Naive thymus-derived CD4-positive, alpha-beta T cell (primary cell): Measurements from ENCODE around the gene GORASP1. TPM values are rescaled to one million over a fixed set of nuclear protein-coding genes. Genes with fewer than 3 reads are reported as not detected.
"Not testable (repeated sequence)": the region's sequence is repeated elsewhere in the genome, so short reads cannot be mapped to it uniquely, and the experiment has no call there.

ENCODE experiments used
- ATAC-seq: fragments of 150-1000 bp; cut with Tn5 transposase; 2 replicates; pipeline ENCODE4 v1.10.0; 2021; ENCODE audit warnings: mild to moderate bottlenecking, moderate library complexity
- CTCF ChIA-PET: fragments of 350-600 bp; sonication (Branson Sonifier 250); formaldehyde crosslinking; loops from one replicate; lab custom pipeline; 2021; ENCODE audit warnings: antibody characterized with exemption; lab: Charles Lee
- POLR2A ChIA-PET: fragments of 350-600 bp; sonication (Branson Sonifier 250); formaldehyde crosslinking; loops from one replicate; lab custom pipeline; 2021; ENCODE audit warnings: antibody characterized with exemption, inconsistent platforms; lab: Charles Lee
- DNase-seq, 9 donors: peaks; one replicate each; pipeline versions ENCODE4 v3.0.0 to v3.0.0-alpha.2; 2020 to 2022; ENCODE audit warnings: mixed read lengths in 1 of 9
- H3K27ac ChIP-seq: one replicate; pipeline ENCODE4 v1.7.0; 2013; ENCODE audit warnings: mild to moderate bottlenecking, low read depth, low read length, moderate library complexity
- H3K27me3 ChIP-seq, 2 donors: one replicate each; pipeline ENCODE4 v1.7.0; 2013; ENCODE audit warnings: low read length in 2 of 2, mild to moderate bottlenecking in 2 of 2, moderate library complexity in 2 of 2; ENCODE audit not compliant: control insufficient read depth in 2 of 2, insufficient read depth in 2 of 2
- H3K36me3 ChIP-seq, 3 experiments: 1 replicate in 2 of 3; 2 replicates in 1 of 3; pipeline ENCODE4 v1.7.0; 2013; ENCODE audit warnings: low read length in 3 of 3, mild to moderate bottlenecking in 3 of 3, moderate library complexity in 1 of 3; ENCODE audit not compliant: insufficient read depth in 3 of 3, control insufficient read depth in 2 of 3
- H3K4me1 ChIP-seq, 2 donors: one replicate each; pipeline ENCODE4 v1.7.0; 2013; ENCODE audit warnings: low read length in 2 of 2, mild to moderate bottlenecking in 2 of 2, moderate library complexity in 1 of 2; ENCODE audit not compliant: control insufficient read depth in 2 of 2, insufficient read depth in 2 of 2
- H3K4me3 ChIP-seq: 2 replicates; pipeline ENCODE4 v1.7.0; 2013; ENCODE audit warnings: mild to moderate bottlenecking, low read length
- H3K9me3 ChIP-seq, 3 experiments: 1 replicate in 2 of 3; 2 replicates in 1 of 3; pipeline ENCODE4 v1.7.0; 2013; ENCODE audit warnings: low read length in 3 of 3; ENCODE audit not compliant: control insufficient read depth in 2 of 3
- H3K27ac Mint-ChIP-seq, 9 donors: one replicate each; pipeline ENCODE4 v1.8.0; 2020 to 2022; ENCODE audit warnings: mixed read lengths in 9 of 9, mild to moderate bottlenecking in 8 of 9, moderate library complexity in 5 of 9, inconsistent platforms in 2 of 9
- H3K27me3 Mint-ChIP-seq, 5 donors: one replicate each; pipeline ENCODE4 v1.8.0; 2021 to 2022; ENCODE audit warnings: mixed read lengths in 5 of 5, mild to moderate bottlenecking in 1 of 5
- H3K36me3 Mint-ChIP-seq, 5 donors: one replicate each; pipeline ENCODE4 v1.8.0; 2020 to 2022; ENCODE audit warnings: mixed read lengths in 5 of 5, mild to moderate bottlenecking in 3 of 5, inconsistent platforms in 1 of 5
- H3K4me1 Mint-ChIP-seq, 7 donors: one replicate each; pipeline ENCODE4 v1.8.0; 2020 to 2022; ENCODE audit warnings: mixed read lengths in 7 of 7, mild to moderate bottlenecking in 3 of 7, inconsistent platforms in 1 of 7
- H3K4me3 Mint-ChIP-seq, 10 donors: one replicate each; pipeline ENCODE4 v1.8.0; 2020 to 2022; ENCODE audit warnings: mild to moderate bottlenecking in 10 of 10, mixed read lengths in 10 of 10, moderate library complexity in 6 of 10, inconsistent platforms in 2 of 10
- H3K9me3 Mint-ChIP-seq, 11 donors: one replicate each; pipeline ENCODE4 v1.8.0; 2020 to 2022; ENCODE audit warnings: mixed read lengths in 11 of 11, mild to moderate bottlenecking in 4 of 11, inconsistent platforms in 1 of 11, moderate library complexity in 1 of 11
- intact Hi-C, 2 donors: fragments of 100-400 bp; cut with micrococcal nuclease; formaldehyde crosslinking; loops; one replicate each; pipeline ENCODE4 v1.15.1; 2023
- polyA plus RNA-seq, 2 donors: library from polyadenylated mRNA; unstranded; fragments of 300-500 nt; fragmentation: Illumina TruSeq; gene quantifications; one replicate each; pipeline ENCODE4 v1.2.3, GENCODE V29; 2021
- total RNA-seq, 6 experiments: library from RNA in 5 of 6; stranded (reverse) in 5 of 6; gene quantifications; 1 replicate in 5 of 6; 2 replicates in 1 of 6; pipeline ENCODE4 v1.2.3 and lab custom pipeline; 2021 to 2026

The GORASP1 gene
- total and polyA plus RNA-seq, 7 experiments from 2014 or later, result 14.8 to 58.5 (median 43.5) TPM

GRCh38 chr3:39062180-39062579 is 45.2 kb downstream of the GORASP1 start:
- peak overlapping the region in 3 of 9 donors; percentile 14 to 66 (median 53) for H3K27ac Mint-ChIP-seq
- no peaks in the 10 kb centered on the region for H3K27me3 Mint-ChIP-seq
- ChIA-PET CTCF (no interaction called here), POLR2A (no interaction called here)
- H3K9me3 Mint-ChIP-seq, result peaks cover 0 to 6% (median 0%) of the 10 kb centered on the region in 11 donors
- no peak overlapping the region for H3K4me3 Mint-ChIP-seq
- intact Hi-C loops, result no loop called here
- H3K4me1 Mint-ChIP-seq, result peaks cover 14 to 62% (median 48%) of the 10 kb centered on the region in 7 donors
- no peak overlapping the region for H3K27ac ChIP-seq
- no peaks in the 10 kb centered on the region for H3K27me3 ChIP-seq
- no peak overlapping the region for H3K4me3 ChIP-seq
- H3K36me3 ChIP-seq, result peaks cover 4 to 12% (median 6%) of the 10 kb centered on the region in 3 experiments
- DNase-seq (no peak), ATAC-seq (no peak)
- peaks cover 0 to 3% of the 10 kb centered on the region in 2 donors for H3K4me1 ChIP-seq
- peaks cover under 1 to 53% (median 22%) of the 10 kb centered on the region in 5 donors for H3K36me3 Mint-ChIP-seq
- H3K9me3 ChIP-seq, result no peaks in the 10 kb centered on the region

GRCh38 chr3:39061228-39061627 is 46.2 kb downstream of the GORASP1 start:
- intact Hi-C loops, CTCF ChIA-PET: not testable (repeated sequence)
- H3K27ac Mint-ChIP-seq, result peak overlapping the region in 1 of 9 donors; percentile 34

GRCh38 chr3:39056151-39056550 is 51.3 kb downstream of the GORASP1 start:
- H3K27me3 ChIP-seq, result no peaks in the 10 kb centered on the region
- no peak for DNase-seq
- H3K36me3 ChIP-seq, result peaks cover 0 to 4% (median 0%) of the 10 kb centered on the region in 3 experiments
- peaks cover 29 to 81% (median 70%) of the 10 kb centered on the region in 7 donors for H3K4me1 Mint-ChIP-seq
- no peaks in the 10 kb centered on the region for H3K27me3 Mint-ChIP-seq
- peaks cover 0 to 23% (median 15%) of the 10 kb centered on the region in 5 donors for H3K36me3 Mint-ChIP-seq
- H3K9me3 ChIP-seq, result no peaks in the 10 kb centered on the region
- H3K9me3 Mint-ChIP-seq, result peaks cover 0 to 2% (median 0%) of the 10 kb centered on the region in 11 donors
- ATAC-seq, result no peak
- H3K4me1 ChIP-seq, result peaks cover 5 to 7% of the 10 kb centered on the region in 2 donors
- no peak overlapping the region for H3K27ac ChIP-seq
- intact Hi-C loops, result loop anchor here (10.0 kb wide), 2 partner anchors 921 to 1469 kb away; partner anchors contain the start of genes ACAA1 (in 1 of the 2), MYD88 (in 1 of the 2) and ZNF621 (in 1 of the 2)
- H3K27ac Mint-ChIP-seq, result peak overlapping the region in 3 of 9 donors; percentile 9 to 48 (median 11)
- no peak overlapping the region for H3K4me3 ChIP-seq
- CTCF ChIA-PET, result no interaction called here
- POLR2A ChIA-PET, result interaction anchor here (1.3 kb wide), 1 partner anchor 52 kb away, joined by 3 read pairs; no protein-coding TSS in a partner anchor
- peak overlapping the region in 1 of 10 donors; percentile 32 for H3K4me3 Mint-ChIP-seq

More at GRCh38 chr3:39061228-39061627, 46.2 kb downstream of the GORASP1 start:
- ATAC-seq, H3K4me1 ChIP-seq, H3K27ac ChIP-seq, H3K4me3 ChIP-seq, H3K9me3 Mint-ChIP-seq, H3K4me3 Mint-ChIP-seq, H3K27me3 ChIP-seq, H3K9me3 ChIP-seq, H3K27me3 Mint-ChIP-seq, POLR2A ChIA-PET, H3K36me3 ChIP-seq, DNase-seq: not testable (repeated sequence)
- H3K36me3 Mint-ChIP-seq, result peaks cover 0 to 46% (median 23%) of the 10 kb centered on the region in 5 donors
- peaks cover 19 to 71% (median 58%) of the 10 kb centered on the region in 7 donors for H3K4me1 Mint-ChIP-seq

DNA sequence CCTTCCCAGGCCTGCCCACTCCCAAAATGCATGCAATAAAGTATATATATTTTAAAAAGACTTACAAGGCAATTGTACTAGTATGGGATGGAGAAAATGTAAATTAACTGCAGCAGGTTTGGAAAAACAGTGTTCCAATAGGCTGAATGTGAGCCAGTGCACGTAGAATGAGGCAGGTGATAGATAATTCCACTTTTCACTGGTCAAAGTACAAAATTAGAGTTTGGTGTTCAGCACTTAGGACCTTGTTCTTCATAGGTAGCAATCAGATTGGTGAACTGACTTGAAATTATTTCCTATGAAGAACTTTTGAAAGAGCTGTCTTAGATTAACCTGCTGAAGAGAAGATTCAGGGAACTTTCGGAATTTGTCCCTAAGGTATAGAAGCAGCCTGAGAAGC is 53.7 kb downstream of the GORASP1 start:
- H3K36me3 Mint-ChIP-seq, result peaks cover 0 to 14% (median 6%) of the 10 kb centered on the region in 5 donors
- no peak overlapping the region for H3K4me3 ChIP-seq
- POLR2A ChIA-PET, result no interaction called here
- H3K4me3 Mint-ChIP-seq, result peak overlapping the region in 6 of 10 donors; percentile 51 to 99 (median 81)
- peaks cover 10 to 16% of the 10 kb centered on the region in 2 donors for H3K4me1 ChIP-seq
- DNase-seq (no peak), ATAC-seq (no peak)
- H3K36me3 ChIP-seq, result peaks cover 0 to 4% (median 0%) of the 10 kb centered on the region in 3 experiments
- H3K4me1 Mint-ChIP-seq, result peaks cover 32 to 85% (median 79%) of the 10 kb centered on the region in 7 donors
- intact Hi-C loops, result loop anchor here (2.0 to 10.0 kb wide), 8 partner anchors 23 to 1471 kb away; partner anchors contain the start of genes ACAA1 (in 1 of the 2), DLEC1 (in 1 of the 2), MYD88 (in 1 of the 2) and RPL14 (in 1 of the 2)
- CTCF ChIA-PET, result no interaction called here
- H3K9me3 ChIP-seq, result no peaks in the 10 kb centered on the region
- no peaks in the 10 kb centered on the region for H3K27me3 ChIP-seq
- no peak overlapping the region for H3K27ac ChIP-seq
- H3K9me3 Mint-ChIP-seq, result no peaks in the 10 kb centered on the region
- no peaks in the 10 kb centered on the region for H3K27me3 Mint-ChIP-seq
- peak overlapping the region in 2 of 9 donors; percentile 100 for H3K27ac Mint-ChIP-seq

DNA sequence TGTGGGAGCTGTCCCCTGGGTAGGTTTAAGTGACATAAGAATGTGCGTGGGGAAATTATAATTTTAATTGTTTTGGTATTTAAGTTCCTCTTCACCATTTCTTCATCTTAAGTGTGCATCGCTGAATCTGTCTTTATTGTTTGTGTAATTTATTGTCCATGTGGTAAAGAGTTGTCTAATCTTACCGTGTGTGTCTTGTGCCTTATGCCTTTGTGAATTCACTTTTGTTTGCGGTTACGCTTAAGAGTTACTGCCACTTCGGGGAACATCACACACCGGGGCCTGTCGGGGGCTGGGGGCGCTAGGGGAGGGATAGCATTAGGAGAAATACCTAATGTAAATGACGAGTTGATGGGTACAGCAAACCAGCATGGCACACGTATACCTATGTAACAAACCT is 54.8 kb downstream of the GORASP1 start:
- Mint-ChIP-seq H3K27ac (peak overlapping the region; percentile 95 to 100 (median 99)), H3K4me3 (peak overlapping the region; percentile 91 to 99 (median 99)), H3K27me3 (no peaks in the 10 kb centered on the region), H3K9me3 (no peaks in the 10 kb centered on the region), H3K4me1 (peaks cover 32 to 79% (median 76%) of the 10 kb centered on the region in 7 donors), H3K36me3 (peaks cover 0 to 11% (median 5%) of the 10 kb centered on the region in 5 donors)
- intact Hi-C loops, result loop anchor here (1.0 to 10.0 kb wide), 10 partner anchors 22 to 1472 kb away; partner anchors contain the start of genes ACAA1 (in 1 of the 2), DLEC1 (in 1 of the 2), MYD88 (in 1 of the 2) and RPL14 (in 1 of the 2)
- peak overlapping the region; percentile 98 for H3K27ac ChIP-seq
- peak overlapping the region; percentile 80 for H3K4me3 ChIP-seq
- ATAC-seq (no peak), DNase-seq (peak in 1 of 9 donors; percentile 15)
- ChIA-PET POLR2A (interaction anchor here (0.6 to 0.8 kb wide), 2 partner anchors 126 to 354 kb away, joined by 3 read pairs; partner anchors contain the start of gene RPSA), CTCF (no interaction called here)
- H3K36me3 ChIP-seq, result peaks cover 0 to 4% (median 0%) of the 10 kb centered on the region in 3 experiments
- no peaks in the 10 kb centered on the region for H3K27me3 ChIP-seq
- H3K4me1 ChIP-seq, result peaks cover 7 to 16% of the 10 kb centered on the region in 2 donors
- no peaks in the 10 kb centered on the region for H3K9me3 ChIP-seq

DNA sequence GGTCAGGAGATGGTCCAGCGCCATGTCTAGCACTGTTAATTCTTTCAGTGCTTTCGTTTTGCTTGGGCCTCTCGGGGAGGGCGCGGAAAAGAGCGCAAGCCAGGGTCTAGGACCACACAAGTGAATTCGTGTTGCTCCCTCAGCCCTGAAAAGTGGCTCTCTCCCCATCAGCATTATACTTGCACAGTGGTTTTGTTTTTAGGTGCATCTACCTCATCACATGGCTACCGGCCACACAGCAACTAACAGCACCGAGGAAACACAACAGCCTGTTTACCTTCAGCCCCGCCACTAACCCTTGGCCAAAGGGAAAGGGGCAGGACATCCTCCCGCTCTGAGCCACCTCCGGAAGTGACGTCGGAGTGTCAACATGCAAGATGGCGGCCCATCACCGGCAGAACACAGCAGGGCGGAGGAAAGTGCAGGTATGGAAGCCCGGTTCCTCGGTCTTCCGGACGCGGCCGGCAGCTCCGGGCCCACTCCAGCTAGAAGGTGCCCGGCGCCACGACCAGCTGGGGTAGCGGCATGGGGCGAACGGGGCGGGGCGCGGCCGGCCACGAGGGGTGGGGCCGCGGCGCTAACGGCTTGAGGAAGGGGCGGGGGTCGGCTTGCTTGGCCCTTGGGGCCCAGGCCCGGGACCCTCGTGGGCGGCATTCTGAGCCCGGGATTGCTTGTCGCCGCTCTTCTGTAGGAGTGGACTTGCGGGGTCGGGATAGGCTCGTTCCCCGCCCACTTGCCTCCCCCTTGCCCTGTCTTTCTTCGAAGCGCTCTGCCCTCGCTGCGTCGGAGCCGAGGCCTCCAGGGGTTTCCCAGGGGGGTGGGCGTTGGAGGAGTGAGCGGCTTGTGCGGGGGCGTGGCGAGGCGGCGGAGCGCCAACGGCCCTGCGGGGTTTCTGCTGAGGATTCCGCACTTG is 55.5 kb downstream of the GORASP1 start, which contains the start of the genes SCN11A and WDR48:
Gene SCN11A, minus strand, starts transcription at position 296 of the 913 bp plus-strand sequence. CDS start 101,582 bp downstream, outside the sequence.
Gene WDR48, plus strand, starts transcription at position 368 of the 913 bp plus-strand sequence. Its CDS starts 10 bp downstream, at position 378.
- peak within 1 kb of the TSS; percentile 98 for H3K27ac ChIP-seq
- POLR2A ChIA-PET, result interaction anchor here (0.6 to 1.1 kb wide), 3 partner anchors 36 to 355 kb away, joined by 3 read pairs; partner anchors contain the start of gene RPSA
- H3K27me3 ChIP-seq, result no peaks in the 10 kb centered on the region
- H3K36me3 Mint-ChIP-seq, result peaks cover 0 to 9% (median 3%) of the 10 kb centered on the region in 5 donors
- H3K36me3 ChIP-seq, result peaks cover 0 to 4% (median 0%) of the 10 kb centered on the region in 3 experiments
- H3K4me3 Mint-ChIP-seq, result peak within 1 kb of the TSS; percentile 91 to 99 (median 99)
- H3K9me3 ChIP-seq, result no peaks in the 10 kb centered on the region
- H3K27me3 Mint-ChIP-seq, result no peaks in the 10 kb centered on the region
- H3K9me3 Mint-ChIP-seq, result no peaks in the 10 kb centered on the region
- DNase-seq (peak; percentile 78 to 95 (median 90)), ATAC-seq (peak; percentile 93)
- peak within 1 kb of the TSS; percentile 95 to 100 (median 99) for H3K27ac Mint-ChIP-seq
- H3K4me3 ChIP-seq, result peak within 1 kb of the TSS; percentile 80
- intact Hi-C loops, result loop anchor here (1.0 to 10.0 kb wide), 15 partner anchors 21 to 1473 kb away; partner anchors contain the start of genes ACAA1 (in 2 of the 2), GORASP1 (in 2 of the 2), OXSR1 (in 2 of the 2) and RPSA (in 2 of the 2)
- CTCF ChIA-PET, result no interaction called here
- peaks cover 7 to 16% of the 10 kb centered on the region in 2 donors for H3K4me1 ChIP-seq
- H3K4me1 Mint-ChIP-seq, result peaks cover 32 to 81% (median 77%) of the 10 kb centered on the region in 7 donors
